Transverse colon (tissue), 4 donors: ENCODE measurements around the gene ENOX1. TPM values are rescaled to one million over a fixed set of nuclear protein-coding genes. Genes with fewer than 3 reads are reported as not detected.

Source experiments
- DNase-seq: peaks from one replicate; pipeline ENCODE4 v3.0.0-alpha.2; 2019
- H3K27ac ChIP-seq, 4 donors: fragments of 200-600 bp; sonication (generic); 2 replicates each; pipeline ENCODE4 v1.5.1; 2016 to 2018; ENCODE audit warnings: inconsistent platforms in 4 of 4
- H3K27me3 ChIP-seq: fragments of 200-600 bp; sonication (generic); 2 replicates; pipeline ENCODE4 v1.5.1; 2017; ENCODE audit warnings: inconsistent platforms
- H3K36me3 ChIP-seq, 4 donors: fragments of 200-600 bp; sonication (generic); 2 replicates each; pipeline ENCODE4 v1.5.1; 2017 to 2019; ENCODE audit warnings: inconsistent platforms in 4 of 4
- H3K4me1 ChIP-seq, 4 donors: fragments of 200-600 bp; sonication (generic); 2 replicates each; pipeline ENCODE4 v1.5.1; 2017 to 2020; ENCODE audit warnings: inconsistent platforms in 4 of 4
- H3K4me3 ChIP-seq, 4 donors: fragments of 200-600 bp; sonication (generic); 1 replicate in 1 of 4; 2 replicates in 3 of 4; pipeline versions ENCODE4 v1.5.1 to v1.6.1; 2017 to 2019; ENCODE audit warnings: inconsistent platforms in 4 of 4
- H3K9me3 ChIP-seq, 2 donors: fragments of 200-600 bp; sonication (generic); 2 replicates each; pipeline ENCODE4 v1.5.1; 2017 to 2019; ENCODE audit warnings: inconsistent platforms in 2 of 2
- CTCF ChIP-seq, 5 experiments: fragments of 200-600 bp in 3 of 5; fragments of 450-650 bp in 2 of 5; sonication (generic) in 3 of 5; IDR thresholded peaks; 1 replicate in 2 of 5; 2 replicates in 3 of 5; pipeline ENCODE4 v1.5.1; 2016 to 2017; ENCODE audit warnings: antibody characterized with exemption in 5 of 5, inconsistent platforms in 3 of 5, mild to moderate bottlenecking in 2 of 5, moderate library complexity in 1 of 5
- EP300 ChIP-seq: sonication (generic); formaldehyde crosslinking; IDR thresholded peaks from one replicate; pipeline ENCODE4 v1.6.1; 2017; ENCODE audit warnings: antibody characterized with exemption, low read depth
- POLR2A ChIP-seq: fragments of 450-650 bp; IDR thresholded peaks from one replicate; pipeline ENCODE4 v1.6.1; 2016; ENCODE audit warnings: antibody characterized with exemption, mild to moderate bottlenecking, moderate library complexity
- POLR2AphosphoS5 ChIP-seq, 3 donors: sonication (generic); formaldehyde crosslinking; IDR thresholded peaks; one replicate each; pipeline ENCODE4 v1.6.1; 2016; ENCODE audit warnings: antibody characterized with exemption in 3 of 3
- WGBS, 2 donors: methylation state at CpG; one replicate each; pipeline ENCODE4 v1.1.5; 2018; ENCODE audit warnings: low coverage in 1 of 2; 5-methylcytosine and 5-hydroxymethylcytosine counted together
- in situ Hi-C, 4 donors: fragments of 200-750 bp; cut with MboI; loops; one replicate each; pipeline versions ENCODE4 v1.15.0 to v1.15.1; 2017; ENCODE audit warnings: low sequenced_read_pairs in 3 of 4, low pct_ligation_motif_present in 1 of 4, low pct_unique_long_range_greater_than_20kb in 1 of 4
- intact Hi-C: fragments of 100-400 bp; cut with DNase I; formaldehyde crosslinking; loops from one replicate; pipeline ENCODE4 v1.15.1; 2023; ENCODE audit warnings: low total_unique reads
- total RNA-seq, 4 donors: library from RNA; depleted of rRNA; stranded (reverse); fragments of >200 nt; gene quantifications; one replicate each; pipeline ENCODE4 v1.1.0, GENCODE V29; 2016

The ENOX1 gene
- total RNA-seq, 4 donors from 2014 or later: 1.5 to 6.4 (median 2.2) TPM

DNA sequence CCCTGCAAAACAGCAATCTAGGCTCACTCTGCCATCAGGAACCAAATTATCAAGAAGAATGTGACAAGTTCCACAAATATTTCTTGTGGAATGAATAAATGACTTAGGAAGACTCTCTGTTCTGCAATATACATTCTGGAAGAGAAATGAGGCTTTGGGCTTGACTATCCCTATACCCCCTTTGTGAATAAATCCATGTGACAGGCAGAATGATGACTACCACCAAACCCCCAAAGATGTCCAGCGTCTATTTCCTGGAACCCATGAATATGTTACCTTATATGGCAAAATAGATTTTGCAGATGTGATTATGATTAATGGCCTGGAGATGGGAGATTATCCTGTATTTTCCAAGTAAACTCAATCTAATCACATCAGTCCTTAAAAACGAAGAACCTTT, 139.3 kb downstream of the ENOX1 start:
- no peak for TF ChIP-seq EP300
- Histone ChIP-seq H3K4me1 (no peaks in the 10 kb centered on the region), H3K27ac (no peak overlapping the region), H3K36me3 (no peaks in the 10 kb centered on the region), H3K4me3 (no peak overlapping the region), H3K9me3 (no peaks in the 10 kb centered on the region), H3K27me3 (no peaks in the 10 kb centered on the region)
- intact Hi-C loops: no loop called here
- WGBS, 2 donors: 40 to 86% methylated on average over 1 to 2 of the region's 2 CpGs
- in situ Hi-C loops: no loop called here
- DNase-seq: no peak

DNA sequence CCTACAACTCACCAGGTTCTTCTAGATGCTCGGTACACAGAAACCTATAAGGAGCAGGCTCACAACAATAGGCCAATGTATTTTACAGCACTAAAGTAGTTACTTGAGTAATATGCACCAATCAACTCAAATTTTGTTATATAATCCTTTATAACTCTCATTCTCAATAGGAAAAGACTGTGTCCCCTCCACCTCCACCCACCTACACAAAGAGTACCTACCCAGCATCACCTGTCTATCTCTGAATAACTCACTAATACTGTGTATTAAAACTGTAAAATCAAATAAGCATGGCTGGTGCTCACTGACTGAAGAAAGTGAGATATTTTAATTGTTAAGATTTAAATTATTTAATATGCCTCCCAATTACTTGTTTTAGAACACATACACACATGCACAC, 146.3 kb downstream of the ENOX1 start:
- no peak for DNase-seq
- intact Hi-C loops (no loop called here), in situ Hi-C loops (no loop called here)
- no peaks in the 10 kb centered on the region for H3K9me3 ChIP-seq
- no peak overlapping the region for H3K4me3 ChIP-seq
- WGBS, 2 donors: 80 to 87% methylated on average over 1 of the region's 1 CpG
- H3K36me3 ChIP-seq: no peaks in the 10 kb centered on the region
- no peak overlapping the region for H3K27ac ChIP-seq
- H3K4me1 ChIP-seq: no peaks in the 10 kb centered on the region
- no peaks in the 10 kb centered on the region for H3K27me3 ChIP-seq
- TF ChIP-seq POLR2AphosphoS5 (IDR thresholded peaks at IDR 0.05) (no peak), CTCF (IDR thresholded peaks at IDR 0.05) (no peak), POLR2A (no peak), EP300 (no peak)

GRCh38 chr13:43631106-43631505, 155.7 kb downstream of the ENOX1 start:
- TF ChIP-seq POLR2A (no peak), CTCF (IDR thresholded peaks at IDR 0.05) (no peak), POLR2AphosphoS5 (IDR thresholded peaks at IDR 0.05) (no peak), EP300 (no peak)
- Histone ChIP-seq H3K4me1 (no peaks in the 10 kb centered on the region), H3K36me3 (no peaks in the 10 kb centered on the region), H3K9me3 (no peaks in the 10 kb centered on the region), H3K27me3 (no peaks in the 10 kb centered on the region), H3K27ac (no peak overlapping the region), H3K4me3 (no peak overlapping the region)
- DNase-seq: no peak
- intact Hi-C loops: no loop called here
- in situ Hi-C loops: no loop called here
- WGBS, 2 donors: 58 to 82% methylated on average over 2 to 3 of the region's 3 CpGs

GRCh38 chr13:43629691-43630480, 156.9 kb downstream of the ENOX1 start:
- H3K27me3 ChIP-seq: no peaks in the 10 kb centered on the region
- no peak overlapping the region for H3K27ac ChIP-seq
- WGBS, 2 donors: 78 to 89% methylated on average over 3 of the region's 3 CpGs
- intact Hi-C loops (no loop called here), in situ Hi-C loops (no loop called here)
- no peaks in the 10 kb centered on the region for H3K9me3 ChIP-seq
- H3K4me1 ChIP-seq: no peaks in the 10 kb centered on the region
- no peaks in the 10 kb centered on the region for H3K36me3 ChIP-seq
- no peak overlapping the region for H3K4me3 ChIP-seq
- TF ChIP-seq POLR2AphosphoS5 (IDR thresholded peaks at IDR 0.05) (no peak), EP300 (no peak), POLR2A (no peak), CTCF (IDR thresholded peaks at IDR 0.05) (no peak)
- DNase-seq: no peak

DNA sequence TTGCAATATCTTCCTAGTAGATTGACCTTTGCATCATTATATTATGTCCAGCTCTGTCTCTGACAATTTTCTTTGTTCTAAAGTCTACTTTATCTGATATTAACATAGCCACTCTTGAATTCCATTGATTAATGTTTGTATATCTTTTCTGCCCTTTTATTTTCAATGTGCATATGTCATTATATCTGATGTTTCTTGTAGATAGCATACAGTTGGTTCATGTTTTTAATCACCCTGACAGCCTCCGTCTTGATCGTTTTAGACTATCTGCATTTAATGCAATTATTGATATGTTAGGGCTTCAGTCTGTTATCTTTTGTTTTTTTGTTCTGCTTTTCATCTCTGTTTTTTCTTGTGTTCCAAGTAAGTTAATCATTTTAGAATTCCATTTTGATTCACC, 159.8 kb downstream of the ENOX1 start:
- no peak for DNase-seq
- WGBS, 2 donors: 81 to 86% methylated on average over 2 of the region's 2 CpGs
- Histone ChIP-seq H3K36me3 (no peaks in the 10 kb centered on the region), H3K4me3 (no peak overlapping the region), H3K4me1 (no peaks in the 10 kb centered on the region), H3K27me3 (no peaks in the 10 kb centered on the region), H3K27ac (no peak overlapping the region), H3K9me3 (no peaks in the 10 kb centered on the region)
- TF ChIP-seq CTCF (IDR thresholded peaks at IDR 0.05) (no peak), POLR2AphosphoS5 (IDR thresholded peaks at IDR 0.05) (no peak), EP300 (no peak), POLR2A (no peak)
- intact Hi-C loops: no loop called here
- in situ Hi-C loops: no loop called here
